GM12874 (cell line): ENCODE results near the gene OTOA.

Experiments used
- CTCF ChIP-seq: IDR thresholded peaks from 2 replicates; pipeline ENCODE4 v1.5.1; 2011; ENCODE audit warnings: low read depth, mild to moderate bottlenecking, control low read depth, low read length, moderate library complexity; ENCODE audit not compliant: insufficient read depth

The OTOA gene

GRCh38 chr16:21683184-21683583, 19.4 kb downstream of the OTOA start:
- no peak for TF ChIP-seq CTCF

GRCh38 chr16:21684199-21684598, 20.4 kb downstream of the OTOA start:
- peak; percentile 75 for TF ChIP-seq CTCF

GRCh38 chr16:21685034-21685455, 21.3 kb downstream of the OTOA start:
- TF ChIP-seq CTCF: no peak

GRCh38 chr16:21689107-21689506, 25.3 kb downstream of the OTOA start:
- TF ChIP-seq CTCF: no peak

- TF ChIP-seq CTCF: no peak
These were observed 30.8 kb downstream of the OTOA start for GRCh38 chr16:21694609-21695008.

GRCh38 chr16:21697032-21697431, 33.3 kb downstream of the OTOA start:
- no peak for TF ChIP-seq CTCF

GRCh38 chr16:21698169-21699032, 34.6 kb downstream of the OTOA start:
- TF ChIP-seq CTCF: no peak
